ENCODE measurements around the gene ITPR2. TPM values are rescaled to one million over a fixed set of nuclear protein-coding genes. Genes with fewer than 3 reads are reported as not detected.

Gene ITPR2
- total RNA-seq, 4 donors from 2014 or later = 34.1 to 53.0 (median 41.0) TPM

DNA sequence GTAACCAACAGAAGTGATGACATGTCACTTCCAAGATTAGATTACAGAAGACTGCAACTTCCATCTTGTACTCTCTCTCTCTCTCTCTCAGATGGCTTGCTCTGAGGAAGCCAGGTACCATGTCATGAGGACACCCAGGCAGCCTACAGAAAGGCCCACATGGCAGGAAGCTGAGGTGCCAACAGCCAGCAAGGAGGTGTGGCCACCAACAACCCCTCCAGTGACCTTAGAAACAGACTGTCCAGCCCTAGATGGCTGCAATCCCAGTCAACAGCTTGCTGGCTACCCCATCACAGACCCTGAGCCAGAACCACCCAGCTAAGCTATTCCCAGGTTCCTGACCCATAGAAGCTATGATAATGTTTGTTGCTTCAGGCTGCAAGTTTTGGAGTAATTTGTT is 178.4 kb downstream of the ITPR2 start:
- TF ChIP-seq, protein P1, sequence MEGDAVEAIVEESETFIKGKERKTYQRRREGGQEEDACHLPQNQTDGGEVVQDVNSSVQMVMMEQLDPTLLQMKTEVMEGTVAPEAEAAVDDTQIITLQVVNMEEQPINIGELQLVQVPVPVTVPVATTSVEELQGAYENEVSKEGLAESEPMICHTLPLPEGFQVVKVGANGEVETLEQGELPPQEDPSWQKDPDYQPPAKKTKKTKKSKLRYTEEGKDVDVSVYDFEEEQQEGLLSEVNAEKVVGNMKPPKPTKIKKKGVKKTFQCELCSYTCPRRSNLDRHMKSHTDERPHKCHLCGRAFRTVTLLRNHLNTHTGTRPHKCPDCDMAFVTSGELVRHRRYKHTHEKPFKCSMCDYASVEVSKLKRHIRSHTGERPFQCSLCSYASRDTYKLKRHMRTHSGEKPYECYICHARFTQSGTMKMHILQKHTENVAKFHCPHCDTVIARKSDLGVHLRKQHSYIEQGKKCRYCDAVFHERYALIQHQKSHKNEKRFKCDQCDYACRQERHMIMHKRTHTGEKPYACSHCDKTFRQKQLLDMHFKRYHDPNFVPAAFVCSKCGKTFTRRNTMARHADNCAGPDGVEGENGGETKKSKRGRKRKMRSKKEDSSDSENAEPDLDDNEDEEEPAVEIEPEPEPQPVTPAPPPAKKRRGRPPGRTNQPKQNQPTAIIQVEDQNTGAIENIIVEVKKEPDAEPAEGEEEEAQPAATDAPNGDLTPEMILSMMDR (IDR thresholded peaks at IDR 0.05; ENCODE audit: low read depth) = no peak

DNA sequence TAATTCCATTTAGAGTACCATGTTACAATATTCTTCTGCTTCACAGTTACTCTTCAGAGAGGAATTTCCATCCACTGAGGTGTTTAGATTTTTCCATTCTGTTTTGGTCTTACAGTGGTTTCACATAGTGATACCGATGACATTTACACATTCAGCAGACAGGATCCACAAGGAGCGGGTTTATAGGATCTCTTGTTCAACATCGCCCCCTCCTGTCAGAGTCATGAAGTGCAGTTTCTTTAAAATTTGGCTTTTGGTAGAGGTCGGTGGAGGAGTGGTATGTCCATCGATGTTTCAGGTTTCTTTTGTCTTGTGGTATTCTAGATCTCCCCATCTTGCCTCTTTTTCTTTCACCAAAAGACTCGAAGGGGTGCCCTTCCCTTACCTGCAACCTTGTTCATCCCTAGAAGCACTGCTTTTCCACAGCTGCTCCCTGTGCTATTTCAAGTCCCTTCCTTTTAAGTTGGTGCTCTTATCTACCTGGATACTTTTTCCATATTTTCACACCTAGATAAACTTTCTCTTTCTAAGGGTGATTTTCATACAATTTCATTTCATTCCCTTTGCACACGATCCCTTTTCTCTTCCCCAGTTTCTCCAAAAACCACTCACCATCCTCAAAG is 181.3 kb downstream of the ITPR2 start:
- TF ChIP-seq, protein P1 (IDR thresholded peaks at IDR 0.05; ENCODE audit: low read depth) = no peak

DNA sequence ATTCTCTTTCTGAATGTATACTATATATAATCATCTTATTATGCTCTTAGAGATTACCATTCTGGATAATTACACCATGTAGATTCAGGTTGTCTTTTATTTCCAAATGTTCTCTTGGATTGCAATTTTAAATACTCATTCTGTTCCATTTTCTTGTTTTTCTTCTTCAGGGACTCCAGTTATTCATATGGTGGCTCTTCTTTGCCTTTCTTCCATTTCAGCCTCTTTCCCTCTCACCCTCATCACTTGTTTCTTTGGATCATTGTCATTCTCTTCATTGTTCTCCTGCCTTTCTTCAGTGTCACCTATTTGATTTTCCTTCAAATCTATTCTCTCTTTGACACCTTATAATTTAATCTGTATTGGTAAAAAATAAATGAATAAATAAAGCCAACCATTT is 182.0 kb downstream of the ITPR2 start:
- TF ChIP-seq, protein P1 (IDR thresholded peaks at IDR 0.05; ENCODE audit: low read depth) = no peak

DNA sequence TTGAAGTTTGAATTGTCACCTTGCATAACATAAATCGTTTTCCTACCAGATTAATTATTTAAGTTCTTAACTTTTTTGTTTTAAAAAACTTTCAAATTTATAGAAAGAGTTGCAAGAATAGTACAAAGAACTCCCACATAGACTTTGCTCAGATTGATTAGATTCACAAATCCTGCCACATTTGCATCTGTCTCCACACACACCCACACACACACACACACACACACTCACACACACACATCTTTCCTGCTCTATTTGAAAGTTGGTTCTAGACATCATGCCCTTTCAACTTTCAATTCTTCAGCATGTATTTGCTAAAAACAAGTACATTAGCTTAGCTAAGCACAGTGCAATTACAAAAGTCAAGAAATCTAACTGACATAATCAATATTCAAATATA is 184.0 kb downstream of the ITPR2 start:
- TF ChIP-seq, protein P1 (IDR thresholded peaks at IDR 0.05; ENCODE audit: low read depth) = no peak

DNA sequence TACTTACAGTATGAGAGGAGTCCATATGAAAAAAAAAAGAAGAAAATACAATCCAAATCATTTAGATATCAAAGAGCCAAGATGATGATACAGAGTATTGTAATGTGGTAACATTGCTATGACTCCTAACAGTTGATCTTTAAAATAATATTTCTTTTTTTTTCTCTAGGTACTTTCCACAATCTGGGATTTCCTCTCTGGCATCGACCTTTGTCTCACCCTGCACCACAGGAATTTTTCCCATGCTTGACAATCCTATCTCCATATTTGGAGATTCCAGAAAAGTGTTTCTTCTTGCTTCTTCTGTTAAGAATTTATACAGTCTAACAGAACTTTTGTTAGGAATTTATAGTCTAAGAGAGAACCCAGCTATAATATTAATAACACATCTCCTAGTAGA is 184.4 kb downstream of the ITPR2 start:
- TF ChIP-seq, protein P1 (IDR thresholded peaks at IDR 0.05; ENCODE audit: low read depth) = no peak

DNA sequence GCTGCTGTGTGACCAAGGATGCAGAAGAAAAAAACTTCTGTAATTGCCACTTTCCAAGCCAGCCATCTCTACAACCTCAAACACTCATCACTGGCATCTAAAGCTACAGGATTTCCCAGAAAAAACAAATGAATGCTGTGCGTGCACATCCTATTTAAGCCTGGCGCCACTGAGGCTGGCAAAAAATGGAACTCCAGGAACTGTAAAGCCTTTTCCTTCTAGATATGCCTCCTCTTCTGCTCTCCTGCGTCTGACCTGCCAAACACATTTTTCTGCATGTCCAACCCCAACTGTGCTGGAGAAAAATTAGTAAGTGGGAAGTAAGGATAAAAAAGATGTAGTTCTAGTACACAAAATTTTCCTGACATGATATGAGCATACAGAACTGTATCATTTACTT is 184.9 kb downstream of the ITPR2 start:
- TF ChIP-seq, protein P1 (IDR thresholded peaks at IDR 0.05; ENCODE audit: low read depth) = no peak

DNA sequence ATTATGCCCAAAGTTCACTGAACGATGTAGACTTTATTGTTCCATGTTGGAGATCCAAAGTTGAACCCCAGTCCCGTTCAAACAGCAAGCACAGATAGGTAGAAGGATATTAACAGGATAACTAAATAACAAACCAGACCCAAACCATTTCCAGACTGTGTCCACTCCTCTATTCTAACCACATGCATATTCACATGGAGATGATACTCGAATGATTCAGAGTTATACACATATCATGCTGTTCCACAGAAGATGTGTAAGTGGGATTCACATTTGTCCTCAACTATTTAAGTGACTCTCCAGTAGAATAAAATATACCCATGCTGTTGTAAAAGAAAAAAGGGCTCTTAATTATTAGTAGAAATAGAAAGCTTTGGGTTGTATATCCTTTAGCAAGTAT is 185.9 kb downstream of the ITPR2 start:
- TF ChIP-seq, protein P1 (IDR thresholded peaks at IDR 0.05; ENCODE audit: low read depth) = no peak
